Chondrocyte (in vitro differentiated cells): ENCODE data around the gene MTUS2. TPM values are rescaled to one million over a fixed set of nuclear protein-coding genes. Genes with fewer than 3 reads are reported as not detected.

Experiments
- DNase-seq: peaks from one replicate; pipeline ENCODE4 v3.0.0; 2021; ENCODE audit warnings: mixed read lengths, low spot score
- H3K27ac Mint-ChIP-seq: one replicate; pipeline ENCODE4 v1.8.0; 2021; ENCODE audit warnings: mild to moderate bottlenecking, moderate library complexity, mixed read lengths; ENCODE audit not compliant: unreplicated experiment
- H3K27me3 Mint-ChIP-seq: 2 replicates; pipeline ENCODE4 v1.8.0; 2021; ENCODE audit warnings: low read depth, mixed read lengths
- H3K36me3 Mint-ChIP-seq: 2 replicates; pipeline ENCODE4 v1.8.0; 2021; ENCODE audit warnings: low read depth, mixed read lengths
- H3K4me1 Mint-ChIP-seq: 2 replicates; pipeline ENCODE4 v1.8.0; 2021; ENCODE audit warnings: low read depth, mild to moderate bottlenecking, mixed read lengths
- H3K4me3 Mint-ChIP-seq: one replicate; pipeline ENCODE4 v1.8.0; 2021; ENCODE audit warnings: mild to moderate bottlenecking, moderate library complexity, mixed read lengths; ENCODE audit not compliant: unreplicated experiment
- H3K9me3 Mint-ChIP-seq: 2 replicates; pipeline ENCODE4 v1.8.0; 2021; ENCODE audit warnings: low read depth, mixed read lengths
- total RNA-seq: library from RNA; stranded (reverse); gene quantifications from 3 replicates; pipeline ENCODE4 v1.2.1, GENCODE V29; 2021
- TF ChIP-seq, protein P1 (sequence below): fragments of 200-600 bp; sonication (generic); IDR thresholded peaks from 2 replicates; pipeline ENCODE4 v1.5.0; 2021; ENCODE audit warnings: antibody characterized with exemption, mild to moderate bottlenecking, moderate library complexity

Gene MTUS2
- total RNA-seq, 1 donor from 2014 or later, result 1.2 TPM

DNA sequence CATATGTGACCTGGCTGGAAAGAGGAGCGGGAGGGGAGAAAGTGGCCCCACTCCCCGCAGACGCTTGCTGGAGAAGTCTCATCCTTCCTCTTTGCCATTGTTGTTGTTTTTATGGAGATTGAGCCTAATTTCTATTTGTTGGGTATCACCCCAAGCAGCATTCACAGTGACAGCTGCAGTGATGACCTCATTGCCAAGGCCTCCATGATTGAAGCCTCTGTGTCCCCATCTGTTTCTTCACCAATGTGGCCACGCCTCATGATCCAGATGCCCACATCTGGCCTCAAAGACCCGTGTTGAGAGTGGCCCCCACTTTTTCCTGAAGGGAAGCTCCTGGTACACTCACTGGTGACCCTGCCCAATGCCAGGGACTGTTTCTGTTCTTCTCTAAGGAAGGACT lies 621.2 kb downstream of the MTUS2 start:
- Mint-ChIP-seq H3K4me3 (no peak overlapping the region), H3K4me1 (peaks cover 28% of the 10 kb centered on the region), H3K9me3 (no peaks in the 10 kb centered on the region), H3K27ac (no peak overlapping the region), H3K27me3 (peaks cover 21% of the 10 kb centered on the region), H3K36me3 (no peaks in the 10 kb centered on the region)
- DNase-seq, result no peak
- TF ChIP-seq, protein P1, sequence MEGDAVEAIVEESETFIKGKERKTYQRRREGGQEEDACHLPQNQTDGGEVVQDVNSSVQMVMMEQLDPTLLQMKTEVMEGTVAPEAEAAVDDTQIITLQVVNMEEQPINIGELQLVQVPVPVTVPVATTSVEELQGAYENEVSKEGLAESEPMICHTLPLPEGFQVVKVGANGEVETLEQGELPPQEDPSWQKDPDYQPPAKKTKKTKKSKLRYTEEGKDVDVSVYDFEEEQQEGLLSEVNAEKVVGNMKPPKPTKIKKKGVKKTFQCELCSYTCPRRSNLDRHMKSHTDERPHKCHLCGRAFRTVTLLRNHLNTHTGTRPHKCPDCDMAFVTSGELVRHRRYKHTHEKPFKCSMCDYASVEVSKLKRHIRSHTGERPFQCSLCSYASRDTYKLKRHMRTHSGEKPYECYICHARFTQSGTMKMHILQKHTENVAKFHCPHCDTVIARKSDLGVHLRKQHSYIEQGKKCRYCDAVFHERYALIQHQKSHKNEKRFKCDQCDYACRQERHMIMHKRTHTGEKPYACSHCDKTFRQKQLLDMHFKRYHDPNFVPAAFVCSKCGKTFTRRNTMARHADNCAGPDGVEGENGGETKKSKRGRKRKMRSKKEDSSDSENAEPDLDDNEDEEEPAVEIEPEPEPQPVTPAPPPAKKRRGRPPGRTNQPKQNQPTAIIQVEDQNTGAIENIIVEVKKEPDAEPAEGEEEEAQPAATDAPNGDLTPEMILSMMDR, result no peak

DNA sequence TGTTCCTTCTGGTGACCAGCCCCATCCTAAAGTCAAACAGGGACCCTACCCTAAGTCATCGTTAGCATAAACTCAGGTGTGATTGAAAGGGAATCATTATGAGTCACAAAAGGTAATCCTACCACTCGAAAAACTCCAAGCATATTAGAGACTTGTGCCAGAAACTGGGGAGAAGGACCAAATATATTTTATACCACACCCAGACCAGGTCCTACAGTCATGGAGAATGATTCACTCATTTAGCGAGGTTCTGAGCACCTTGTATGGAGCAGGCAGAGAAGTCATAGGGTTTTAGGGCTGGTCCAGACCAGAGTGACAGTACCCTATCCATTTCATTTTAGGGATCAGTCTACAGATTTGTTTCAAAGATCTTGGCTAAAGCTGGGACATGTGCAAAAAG lies 625.9 kb downstream of the MTUS2 start:
- Mint-ChIP-seq H3K9me3 (no peaks in the 10 kb centered on the region), H3K36me3 (no peaks in the 10 kb centered on the region), H3K4me1 (no peaks in the 10 kb centered on the region), H3K27ac (no peak overlapping the region), H3K27me3 (peaks cover 50% of the 10 kb centered on the region), H3K4me3 (no peak overlapping the region)
- no peak for DNase-seq
- TF ChIP-seq, protein P1, result no peak

DNA sequence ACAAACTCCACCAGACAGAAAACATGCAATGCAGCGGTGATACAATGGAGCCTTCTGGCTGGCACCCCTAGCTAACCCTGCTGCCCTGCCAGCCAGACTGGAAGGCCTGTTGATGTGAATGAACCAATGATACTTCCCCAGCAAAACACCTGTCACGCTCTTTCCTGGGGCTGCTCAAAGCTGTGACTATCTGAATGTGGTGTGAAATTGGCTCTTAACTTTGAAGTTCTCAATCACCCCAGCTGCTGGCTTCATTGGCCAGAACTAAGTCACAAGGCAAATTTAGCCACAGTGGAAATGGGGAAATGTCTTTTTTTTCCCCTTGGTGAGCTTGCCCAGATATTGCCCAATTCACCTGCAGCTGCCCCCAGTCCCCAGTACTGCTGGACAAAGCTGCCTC lies 628.0 kb downstream of the MTUS2 start:
- H3K4me1 Mint-ChIP-seq, result no peaks in the 10 kb centered on the region
- H3K4me3 Mint-ChIP-seq, result no peak overlapping the region
- H3K27ac Mint-ChIP-seq, result no peak overlapping the region
- no peaks in the 10 kb centered on the region for H3K36me3 Mint-ChIP-seq
- peaks cover 49% of the 10 kb centered on the region for H3K27me3 Mint-ChIP-seq
- TF ChIP-seq, protein P1, result no peak
- no peak for DNase-seq
- no peaks in the 10 kb centered on the region for H3K9me3 Mint-ChIP-seq

DNA sequence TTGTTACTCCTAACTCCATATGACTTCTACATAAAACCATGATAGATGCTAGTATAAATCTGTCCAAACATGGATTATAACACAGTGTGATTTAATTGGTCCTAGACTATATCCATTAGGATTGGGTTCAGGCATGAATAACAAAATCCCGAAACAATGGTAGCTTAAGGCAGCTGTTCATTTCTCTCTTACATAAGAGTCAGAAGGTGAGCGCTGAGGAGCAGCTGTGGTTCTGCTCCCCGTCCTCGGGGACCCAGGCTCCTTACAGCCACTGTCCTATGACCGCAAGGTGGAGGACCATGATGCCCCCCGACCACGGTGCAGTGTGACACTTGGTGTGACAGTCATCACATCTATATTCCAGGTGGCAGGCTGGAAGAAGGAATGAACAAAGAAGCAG lies 629.6 kb downstream of the MTUS2 start:
- TF ChIP-seq, protein P1, result no peak
- no peaks in the 10 kb centered on the region for H3K36me3 Mint-ChIP-seq
- no peak for DNase-seq
- H3K4me1 Mint-ChIP-seq, result no peaks in the 10 kb centered on the region
- no peak overlapping the region for H3K4me3 Mint-ChIP-seq
- peaks cover 47% of the 10 kb centered on the region for H3K27me3 Mint-ChIP-seq
- H3K27ac Mint-ChIP-seq, result no peak overlapping the region
- H3K9me3 Mint-ChIP-seq, result no peaks in the 10 kb centered on the region

DNA sequence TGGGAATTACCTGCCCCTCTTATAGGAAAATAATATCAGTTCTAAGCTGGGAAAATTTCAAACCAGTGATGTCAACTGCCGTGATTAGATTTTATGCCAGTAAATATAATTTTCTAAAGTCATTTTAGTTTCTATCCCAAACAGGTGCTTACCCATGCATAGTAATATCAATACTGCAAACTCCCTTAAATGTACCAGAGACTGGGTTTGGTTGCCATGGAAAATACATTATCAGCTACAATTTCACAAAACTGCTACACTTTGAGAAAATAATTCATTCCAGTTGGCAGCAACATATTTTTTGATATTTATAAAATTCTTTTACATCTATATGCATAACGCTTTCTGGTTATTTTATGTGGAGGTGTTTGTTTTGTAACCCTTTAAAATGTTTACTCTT lies 631.8 kb downstream of the MTUS2 start:
- Mint-ChIP-seq H3K36me3 (no peaks in the 10 kb centered on the region), H3K27ac (no peak overlapping the region), H3K4me3 (no peak overlapping the region), H3K9me3 (no peaks in the 10 kb centered on the region), H3K27me3 (peaks cover 35% of the 10 kb centered on the region), H3K4me1 (no peaks in the 10 kb centered on the region)
- no peak for DNase-seq
- TF ChIP-seq, protein P1, result no peak
